ENCODE results near the gene MAGOH.
A peak's percentile ranks its signal among the peaks of the same experiment; 100 is the strongest.

MAGOH gene

DNA sequence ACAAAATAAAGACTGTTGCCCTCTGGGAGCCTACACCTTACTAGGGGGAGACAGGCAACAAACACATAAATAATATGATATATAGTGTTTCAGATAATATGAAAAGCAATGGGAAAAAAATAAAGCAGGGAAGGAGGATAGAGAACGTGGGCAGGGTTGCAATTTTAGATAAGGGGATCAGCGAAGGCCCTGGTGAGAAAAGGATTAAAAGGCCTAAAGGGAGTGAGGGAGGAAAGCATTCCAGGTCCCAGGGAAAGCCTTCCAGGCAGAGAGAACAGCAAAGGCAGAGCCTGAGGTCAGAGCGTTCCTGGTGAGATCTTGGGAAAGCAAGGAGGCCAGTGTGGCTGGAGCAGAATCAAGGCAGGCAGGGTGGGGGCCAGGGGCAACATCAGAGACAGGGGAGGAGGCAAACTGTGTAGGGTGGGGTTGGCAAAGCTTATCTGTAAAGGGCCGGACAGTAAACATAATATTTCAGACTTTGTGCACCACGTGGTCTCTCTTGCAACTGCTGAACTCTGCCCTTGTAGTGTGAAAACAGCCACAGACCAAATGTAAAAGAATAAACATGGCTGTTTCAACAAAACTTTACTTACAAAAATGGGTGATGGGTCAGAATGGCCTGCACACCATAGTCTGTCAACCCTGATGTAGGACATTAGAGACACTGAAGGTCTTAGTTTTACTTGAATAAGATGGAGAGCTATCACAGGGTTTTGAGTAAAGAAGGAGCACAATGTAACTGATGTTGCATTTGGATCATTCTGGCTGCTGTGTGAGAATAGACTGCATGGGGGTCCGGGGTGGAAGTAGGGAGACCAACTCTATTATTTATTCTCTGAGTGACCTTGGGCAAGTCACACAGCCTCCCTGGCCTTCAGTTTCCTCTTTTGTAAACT, 55.0 kb downstream of the MAGOH start:
- no peak for DNase-seq

- DNase-seq: no peak
Measured at GRCh38 chr1:53182716-53183094, 55.6 kb downstream of the MAGOH start.

DNA sequence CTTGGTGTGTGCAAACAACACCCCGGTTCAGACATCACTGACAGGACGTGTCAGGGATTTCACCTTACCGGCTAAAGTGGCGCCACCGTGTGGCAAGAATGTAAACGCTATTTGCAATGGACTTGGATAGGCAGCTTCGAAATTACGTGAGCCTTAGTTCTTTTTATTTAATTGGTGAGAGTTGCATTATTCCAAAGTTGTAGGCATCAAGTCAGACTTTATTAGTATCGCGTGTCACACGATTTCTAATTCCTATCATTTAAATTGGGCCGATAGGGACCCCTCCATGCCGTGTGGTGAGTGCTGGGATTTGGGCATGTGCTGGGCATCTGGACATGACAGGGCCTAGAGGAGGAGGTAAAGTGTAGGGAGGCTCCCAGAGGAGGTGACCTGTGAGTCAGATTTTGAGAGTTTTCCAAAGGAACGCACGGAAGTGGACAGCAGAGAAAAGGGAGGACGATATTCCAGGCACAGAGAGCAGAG, 56.2 kb downstream of the MAGOH start:
- peak; percentile 72 for DNase-seq

GRCh38 chr1:53180951-53181350, 57.4 kb downstream of the MAGOH start:
- no peak for DNase-seq

DNA sequence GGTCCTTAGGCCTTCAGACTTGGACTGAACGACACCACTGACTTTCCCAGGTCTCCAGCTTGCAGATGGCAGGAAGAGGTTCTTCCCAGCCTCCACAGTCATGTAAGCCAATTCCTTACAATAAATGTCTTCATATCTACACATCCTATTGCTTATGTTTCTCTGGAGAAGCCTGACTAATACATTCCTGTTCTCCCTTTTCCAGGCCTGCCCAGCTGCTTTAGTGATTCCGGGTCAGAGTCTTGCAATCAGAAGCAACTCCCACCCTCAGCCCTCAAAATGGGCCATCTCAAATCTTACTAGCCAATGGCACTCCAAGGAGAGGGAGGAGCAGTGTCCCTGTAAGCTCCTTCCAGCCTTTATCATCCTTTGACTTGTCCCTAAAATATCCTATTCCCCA, 58.1 kb downstream of the MAGOH start:
- no peak for DNase-seq

Measured in NCI-H2227 treated with DMSO at 0.1 percent for 48 hours (cell line).